ENCODE results near the gene NGFR.

DNA sequence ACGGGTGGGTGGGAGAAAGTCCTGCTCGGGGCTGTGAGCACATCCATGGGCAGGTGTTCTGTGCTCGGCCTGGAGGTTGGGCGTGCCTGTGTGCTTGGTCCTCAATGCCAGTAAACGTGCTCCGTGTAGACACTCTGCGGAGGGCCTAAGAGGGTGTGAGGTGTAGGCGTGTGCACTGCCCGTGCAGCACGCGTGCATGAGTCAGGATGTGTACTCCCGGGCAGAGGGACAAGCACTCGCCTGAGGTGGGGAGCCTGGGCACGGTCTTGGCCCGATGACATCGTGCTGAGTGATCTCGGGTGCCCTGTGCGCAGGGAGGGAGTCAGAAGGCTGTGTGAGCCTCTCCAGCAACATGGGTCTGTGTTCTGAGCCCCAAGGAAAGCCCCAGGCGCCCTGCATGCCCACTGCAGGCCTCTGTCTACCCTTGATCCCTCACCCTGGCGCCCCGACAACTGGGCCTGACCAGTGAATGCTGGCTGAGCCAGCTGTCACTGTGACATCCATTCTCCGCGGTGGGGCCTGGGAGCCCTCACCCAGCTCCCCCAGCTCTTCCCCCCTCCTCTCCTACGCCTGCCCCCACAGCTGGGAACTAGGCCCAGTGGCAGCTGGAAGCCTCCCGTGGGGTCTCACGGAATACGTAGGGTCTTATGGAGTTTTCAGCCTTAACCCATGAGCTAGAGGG, 57.1 kb downstream of the NGFR start:
- TF ChIP-seq CTCF (IDR thresholded peaks at IDR 0.05) = no peak
- no peak for TF ChIP-seq POLR2A (IDR thresholded peaks at IDR 0.05)

Measured in lower leg skin (tissue), 3 donors.